Spleen (tissue), 11 donors: ENCODE measurements around the gene SGPL1. TPM values are rescaled to one million over a fixed set of nuclear protein-coding genes. Genes with fewer than 3 reads are reported as not detected.

Experiments used
- DNase-seq: peaks from one replicate; pipeline ENCODE4 v3.0.0-alpha.2; 2020
- H3K27ac ChIP-seq, 8 donors: fragments of 200-600 bp; sonication (generic) in 7 of 8; 1 replicate in 4 of 8; 2 replicates in 4 of 8; pipeline versions ENCODE4 v1.5.0 to v1.8.0; 2016 to 2021; ENCODE audit warnings: inconsistent platforms in 4 of 8, mild to moderate bottlenecking in 4 of 8, moderate library complexity in 1 of 8
- H3K27me3 ChIP-seq, 7 donors: fragments of 200-600 bp; sonication (generic) in 6 of 7; replicated peaks in 1 of 7; 1 replicate in 4 of 7; 2 replicates in 3 of 7; pipeline versions ENCODE4 v1.5.0 to v1.8.0; 2016 to 2021; ENCODE audit warnings: inconsistent platforms in 3 of 7, mild to moderate bottlenecking in 1 of 7
- H3K36me3 ChIP-seq, 6 donors: fragments of 200-600 bp; sonication (generic) in 5 of 6; 1 replicate in 4 of 6; 2 replicates in 2 of 6; pipeline versions ENCODE4 v1.5.0 to v1.8.0; 2016 to 2021; ENCODE audit warnings: inconsistent platforms in 2 of 6
- H3K4me1 ChIP-seq, 6 donors: fragments of 200-600 bp; sonication (generic) in 5 of 6; 1 replicate in 3 of 6; 2 replicates in 3 of 6; pipeline versions ENCODE4 v1.5.0 to v1.8.0; 2016 to 2021; ENCODE audit warnings: inconsistent platforms in 3 of 6
- H3K4me3 ChIP-seq, 8 donors: fragments of 200-600 bp; sonication (generic) in 7 of 8; 1 replicate in 4 of 8; 2 replicates in 4 of 8; pipeline versions ENCODE4 v1.5.0 to v1.8.0; 2016 to 2021; ENCODE audit warnings: inconsistent platforms in 4 of 8, mild to moderate bottlenecking in 4 of 8, moderate library complexity in 2 of 8
- H3K9me3 ChIP-seq, 8 donors: fragments of 200-600 bp; sonication (generic) in 7 of 8; 1 replicate in 4 of 8; 2 replicates in 4 of 8; pipeline versions ENCODE4 v1.5.0 to v1.8.0; 2016 to 2021; ENCODE audit warnings: inconsistent platforms in 4 of 8
- POLR2A ChIP-seq, 3 donors: fragments of 450-650 bp; IDR thresholded peaks; one replicate each; pipeline ENCODE4 v1.5.1; 2017; ENCODE audit warnings: antibody characterized with exemption in 3 of 3, mild to moderate bottlenecking in 1 of 3
- POLR2AphosphoS5 ChIP-seq, 3 donors: sonication (generic); formaldehyde crosslinking; IDR thresholded peaks; one replicate each; pipeline ENCODE4 v1.5.1; 2017; ENCODE audit warnings: antibody characterized with exemption in 3 of 3
- WGBS, 5 donors: extraction: QIAGEN DNeasy Blood & Tissue Kit in 3 of 5; methylation state at CpG; one replicate each; pipeline versions ENCODE4 v1.1.5 to v1.1.7; 2013 to 2018; 5-methylcytosine and 5-hydroxymethylcytosine counted together
- intact Hi-C: fragments of 100-400 bp; cut with DNase I; formaldehyde crosslinking; loops from one replicate; pipeline ENCODE4 v1.15.0; 2023; ENCODE audit warnings: low total_unique reads
- polyA plus RNA-seq, 3 donors: library from polyadenylated mRNA; stranded (reverse); fragments of 200-250 nt; gene quantifications; one replicate each; pipeline ENCODE4 v1.2.1, GENCODE V29; 2013
- total RNA-seq, 7 donors: library from RNA; depleted of rRNA in 3 of 7; stranded (reverse); fragments of >200 nt in 3 of 7; fragmentation: NEBNext Ultra II Directional in 4 of 7; extraction: Animal tissue kit (Norgen Biotek cat#: 25700) in 4 of 7; gene quantifications; one replicate each; pipeline versions ENCODE4 v1.1.0 to v1.2.1, GENCODE V29; 2016 to 2021
- TF ChIP-seq, protein P1 (sequence below), 11 experiments: fragments of 200-600 bp in 7 of 11; fragments of 450-650 bp in 4 of 11; sonication (generic) in 4 of 11; IDR thresholded peaks in 8 of 11; conservative IDR thresholded peaks in 3 of 11; 1 replicate in 7 of 11; 2 replicates in 4 of 11; pipeline versions ENCODE4 v1.4.0 to v1.8.0; 2016 to 2021; ENCODE audit warnings: antibody characterized with exemption in 11 of 11, inconsistent platforms in 4 of 11, mild to moderate bottlenecking in 1 of 11
- donor health status: healthy with polysubstance abuse.
- donor health status: DM: no; HTN: no; CAD: no; lungs with moderate emphysema.
- donor health status: DM: no; HTN: no; CAD: no.
- donor health status: Bipolar disorder and iron deficiency.
- donor health status: healthy.
- donor health status: DM: no; HTN: no; CAD: no.
- donor health status: DM: yes; HTN: yes; CAD: no.

Gene SGPL1
- total and polyA plus RNA-seq, 10 donors: 6.8 to 75.1 (median 60.7) TPM

DNA sequence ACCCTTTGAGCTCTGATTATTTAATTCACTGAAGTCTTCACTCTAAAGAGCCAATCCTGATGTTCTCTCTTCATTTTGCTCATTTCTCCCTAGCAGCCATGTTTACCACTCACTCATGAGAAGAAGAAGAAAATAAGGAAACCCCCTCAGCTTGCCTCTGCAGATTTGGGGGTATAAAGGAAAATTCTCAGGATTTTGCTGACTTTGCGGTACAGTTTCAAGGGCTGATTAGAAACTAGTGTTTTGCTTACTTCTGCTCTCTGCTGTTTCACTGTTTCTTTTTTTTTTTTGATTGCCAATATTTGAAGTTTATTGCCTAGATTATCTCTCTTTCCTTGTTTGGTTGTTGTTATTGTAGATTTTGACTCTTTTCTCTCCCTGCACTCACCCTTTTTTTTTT lies 49.2 kb downstream of the SGPL1 start:
- 89 to 98% (median 93%) methylated on average over 1 of the region's 1 CpG for WGBS, 5 donors
- intact Hi-C loops: no loop called here
- H3K27ac ChIP-seq: peak overlapping the region in 4 of 8 donors; percentile 53 to 72 (median 62)
- H3K27me3 ChIP-seq: no peaks in the 10 kb centered on the region
- H3K9me3 ChIP-seq: no peaks in the 10 kb centered on the region
- TF ChIP-seq POLR2A (IDR thresholded peaks at IDR 0.05) (no peak), POLR2AphosphoS5 (IDR thresholded peaks at IDR 0.05) (no peak)
- TF ChIP-seq, protein P1, sequence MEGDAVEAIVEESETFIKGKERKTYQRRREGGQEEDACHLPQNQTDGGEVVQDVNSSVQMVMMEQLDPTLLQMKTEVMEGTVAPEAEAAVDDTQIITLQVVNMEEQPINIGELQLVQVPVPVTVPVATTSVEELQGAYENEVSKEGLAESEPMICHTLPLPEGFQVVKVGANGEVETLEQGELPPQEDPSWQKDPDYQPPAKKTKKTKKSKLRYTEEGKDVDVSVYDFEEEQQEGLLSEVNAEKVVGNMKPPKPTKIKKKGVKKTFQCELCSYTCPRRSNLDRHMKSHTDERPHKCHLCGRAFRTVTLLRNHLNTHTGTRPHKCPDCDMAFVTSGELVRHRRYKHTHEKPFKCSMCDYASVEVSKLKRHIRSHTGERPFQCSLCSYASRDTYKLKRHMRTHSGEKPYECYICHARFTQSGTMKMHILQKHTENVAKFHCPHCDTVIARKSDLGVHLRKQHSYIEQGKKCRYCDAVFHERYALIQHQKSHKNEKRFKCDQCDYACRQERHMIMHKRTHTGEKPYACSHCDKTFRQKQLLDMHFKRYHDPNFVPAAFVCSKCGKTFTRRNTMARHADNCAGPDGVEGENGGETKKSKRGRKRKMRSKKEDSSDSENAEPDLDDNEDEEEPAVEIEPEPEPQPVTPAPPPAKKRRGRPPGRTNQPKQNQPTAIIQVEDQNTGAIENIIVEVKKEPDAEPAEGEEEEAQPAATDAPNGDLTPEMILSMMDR (IDR thresholded peaks at IDR 0.05 in 8 of 11, conservative IDR thresholded peaks at IDR 0.05 in 3 of 11): no peak
- DNase-seq: no peak
- H3K36me3 ChIP-seq: peaks cover 0 to 64% (median 27%) of the 10 kb centered on the region in 6 donors
- H3K4me3 ChIP-seq: no peak overlapping the region
- H3K4me1 ChIP-seq: peaks cover 0 to 21% (median 0%) of the 10 kb centered on the region in 6 donors

DNA sequence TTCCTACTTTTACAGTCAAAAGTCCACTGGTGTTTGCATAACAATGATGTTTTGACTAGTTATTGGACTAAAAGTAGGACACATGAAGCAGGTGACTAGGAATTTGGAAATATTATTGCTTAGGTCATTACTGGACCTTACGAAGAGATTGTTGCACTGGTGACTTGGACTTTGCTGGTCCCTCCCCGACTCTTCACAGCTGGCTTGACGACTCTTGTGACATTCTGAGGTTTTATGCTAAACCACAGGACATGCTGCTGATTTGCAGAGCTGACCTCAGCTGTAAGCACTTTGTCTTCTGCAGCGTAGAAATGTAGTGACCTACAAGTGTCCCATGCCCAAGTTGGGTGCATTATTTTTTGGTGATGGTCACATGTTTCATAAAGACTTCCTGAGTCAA lies 50.7 kb downstream of the SGPL1 start:
- WGBS, 5 donors: 31 to 58% (median 53%) methylated on average over 4 of the region's 4 CpGs
- Histone ChIP-seq H3K36me3 (peaks cover 0 to 64% (median 28%) of the 10 kb centered on the region in 6 donors), H3K9me3 (no peaks in the 10 kb centered on the region), H3K27ac (peak overlapping the region in 4 of 8 donors; percentile 53 to 72 (median 62)), H3K4me3 (no peak overlapping the region), H3K4me1 (peaks cover 0 to 21% (median 0%) of the 10 kb centered on the region in 6 donors), H3K27me3 (no peaks in the 10 kb centered on the region)
- TF ChIP-seq POLR2A (IDR thresholded peaks at IDR 0.05): no peak
- TF ChIP-seq, protein P1 (IDR thresholded peaks at IDR 0.05 in 8 of 11, conservative IDR thresholded peaks at IDR 0.05 in 3 of 11): no peak
- TF ChIP-seq POLR2AphosphoS5 (IDR thresholded peaks at IDR 0.05): peak in 1 of 3 donors; percentile 50
- DNase-seq: no peak
- intact Hi-C loops: no loop called here

DNA sequence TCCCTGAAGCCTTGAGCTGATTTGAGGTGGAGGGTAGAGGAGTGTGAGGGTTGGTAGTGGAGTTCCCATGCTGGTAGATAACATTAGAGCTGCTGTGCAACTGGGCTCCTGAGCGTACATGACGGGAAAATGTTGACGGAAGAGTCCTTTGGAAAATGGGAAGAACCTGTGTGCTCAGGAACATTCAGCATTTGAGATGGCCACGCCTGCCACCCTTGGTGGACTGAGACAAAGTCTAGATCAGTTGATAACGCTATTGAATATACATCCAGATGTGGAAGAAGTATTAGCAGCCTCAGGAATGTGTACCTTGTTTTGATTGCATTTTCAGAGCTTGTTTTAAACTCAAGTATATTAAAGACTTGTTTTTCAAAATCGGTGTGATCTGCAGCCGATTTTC lies 56.5 kb downstream of the SGPL1 start:
- Histone ChIP-seq H3K4me1 (no peaks in the 10 kb centered on the region), H3K4me3 (no peak overlapping the region), H3K27me3 (no peaks in the 10 kb centered on the region), H3K9me3 (no peaks in the 10 kb centered on the region), H3K36me3 (peaks cover 0 to 91% (median 40%) of the 10 kb centered on the region in 6 donors), H3K27ac (no peak overlapping the region)
- DNase-seq: no peak
- intact Hi-C loops: no loop called here
- WGBS, 5 donors: 94 to 99% (median 94%) methylated on average over 7 of the region's 7 CpGs
- TF ChIP-seq POLR2AphosphoS5 (IDR thresholded peaks at IDR 0.05): no peak
- TF ChIP-seq, protein P1 (IDR thresholded peaks at IDR 0.05 in 8 of 11, conservative IDR thresholded peaks at IDR 0.05 in 3 of 11): no peak
- no peak for TF ChIP-seq POLR2A (IDR thresholded peaks at IDR 0.05)

DNA sequence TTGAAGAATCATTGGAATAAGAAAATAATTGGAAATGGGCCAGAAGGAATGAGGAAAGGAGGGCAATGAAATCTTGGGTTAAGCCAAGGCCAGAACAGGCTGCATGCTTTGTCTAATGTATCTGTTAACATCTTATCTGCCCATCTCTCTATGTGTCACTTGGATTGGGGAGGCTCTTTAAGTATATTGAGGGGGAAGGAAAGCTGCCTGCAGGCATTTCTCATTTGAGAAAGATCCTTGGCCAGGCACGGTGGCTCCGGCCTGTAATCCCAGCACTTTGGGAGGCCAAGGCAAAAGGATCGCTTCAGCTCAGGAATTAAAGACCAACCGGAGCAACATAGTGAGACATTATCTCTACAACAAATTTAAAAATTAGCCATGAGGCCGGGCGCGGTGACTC lies 58.3 kb downstream of the SGPL1 start:
- Histone ChIP-seq H3K36me3 (peaks cover 0 to 99% (median 50%) of the 10 kb centered on the region in 6 donors), H3K4me3 (no peak overlapping the region), H3K27ac (no peak overlapping the region), H3K9me3 (no peaks in the 10 kb centered on the region), H3K4me1 (no peaks in the 10 kb centered on the region), H3K27me3 (no peaks in the 10 kb centered on the region)
- no peak for DNase-seq
- 83 to 93% (median 86%) methylated on average over 7 of the region's 7 CpGs for WGBS, 5 donors
- intact Hi-C loops: no loop called here
- TF ChIP-seq, protein P1 (IDR thresholded peaks at IDR 0.05 in 8 of 11, conservative IDR thresholded peaks at IDR 0.05 in 3 of 11): no peak
- no peak for TF ChIP-seq POLR2AphosphoS5 (IDR thresholded peaks at IDR 0.05)
- no peak for TF ChIP-seq POLR2A (IDR thresholded peaks at IDR 0.05)
